H54 (cell line): ENCODE measurements around the gene PNPLA6.

ENCODE experiments used
- DNase-seq: peaks from one replicate; pipeline ENCODE4 v3.0.0; 2011; ENCODE audit warnings: low spot score, mixed read lengths; ENCODE audit not compliant: insufficient read length
- FAIRE-seq: peaks from 3 replicates; lab custom pipeline; 2011; peaks lifted over from hg19 to GRCh38; lab: Jason Lieb, UNC
- POLR2A ChIP-seq: IDR thresholded peaks from 2 replicates; pipeline ENCODE4 v1.6.1; 2011; ENCODE audit warnings: low read depth, mild to moderate bottlenecking, low read length

The PNPLA6 gene

DNA sequence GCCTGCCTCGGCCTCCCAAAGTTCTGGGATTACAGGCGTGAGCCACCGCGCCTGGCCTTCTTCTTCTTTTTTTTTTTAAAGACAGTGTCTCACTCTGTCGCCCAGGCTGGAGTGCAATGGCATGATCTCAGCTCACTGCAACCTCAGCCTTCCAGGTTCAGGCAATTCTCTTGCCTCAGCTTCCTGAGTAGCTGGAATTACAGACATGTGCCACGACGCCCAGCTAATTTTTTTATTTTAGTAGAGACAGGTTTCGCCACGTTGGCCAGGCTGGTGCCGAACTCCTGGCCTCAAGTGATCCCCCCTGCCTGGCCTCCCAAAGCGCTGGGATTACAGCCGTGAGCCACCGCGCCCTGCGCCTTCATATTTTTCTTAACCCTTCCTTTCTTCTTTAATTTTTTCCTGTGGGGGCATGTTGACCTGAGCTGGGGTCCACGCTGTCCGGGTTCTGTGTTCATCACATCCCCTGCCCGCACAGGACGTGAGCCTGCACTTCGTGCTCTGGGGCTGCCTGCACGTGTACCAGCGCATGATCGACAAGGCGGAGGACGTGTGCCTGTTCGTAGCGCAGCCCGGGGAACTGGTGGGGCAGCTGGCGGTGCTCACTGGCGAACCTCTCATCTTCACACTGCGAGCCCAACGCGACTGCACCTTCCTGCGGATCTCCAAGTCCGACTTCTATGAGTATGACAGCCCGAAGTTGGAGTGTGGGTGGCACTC lies 14.1 kb downstream of the PNPLA6 start:
- FAIRE-seq (no peak), DNase-seq (no peak)

DNA sequence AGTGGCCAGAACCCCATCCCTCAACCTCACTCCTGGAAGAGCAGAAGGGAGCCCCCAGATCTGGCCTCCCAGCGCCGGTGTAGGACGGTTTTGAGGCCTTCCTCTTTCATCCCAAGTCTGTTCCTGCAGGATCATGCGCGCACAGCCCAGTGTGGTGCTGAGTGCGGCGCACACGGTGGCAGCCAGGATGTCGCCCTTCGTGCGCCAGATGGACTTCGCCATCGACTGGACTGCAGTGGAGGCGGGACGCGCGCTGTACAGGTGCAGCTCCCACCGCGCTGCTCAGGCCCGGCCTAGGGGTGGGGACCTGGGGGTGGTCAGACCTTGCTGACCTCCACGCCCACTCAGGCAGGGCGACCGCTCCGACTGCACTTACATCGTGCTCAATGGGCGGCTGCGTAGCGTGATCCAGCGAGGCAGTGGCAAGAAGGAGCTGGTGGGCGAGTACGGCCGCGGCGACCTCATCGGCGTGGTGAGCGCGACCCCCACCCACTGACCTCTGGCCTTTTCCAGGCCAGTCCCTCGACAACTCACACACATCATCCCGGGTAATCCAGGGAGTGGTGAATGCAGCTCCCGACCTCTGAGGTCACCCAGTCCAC lies 14.8 kb downstream of the PNPLA6 start:
- DNase-seq = no peak
- no peak for FAIRE-seq
- TF ChIP-seq POLR2A = no peak

More for the DNA sequence above, 14.1 kb downstream of the PNPLA6 start:
- no peak for TF ChIP-seq POLR2A

DNA sequence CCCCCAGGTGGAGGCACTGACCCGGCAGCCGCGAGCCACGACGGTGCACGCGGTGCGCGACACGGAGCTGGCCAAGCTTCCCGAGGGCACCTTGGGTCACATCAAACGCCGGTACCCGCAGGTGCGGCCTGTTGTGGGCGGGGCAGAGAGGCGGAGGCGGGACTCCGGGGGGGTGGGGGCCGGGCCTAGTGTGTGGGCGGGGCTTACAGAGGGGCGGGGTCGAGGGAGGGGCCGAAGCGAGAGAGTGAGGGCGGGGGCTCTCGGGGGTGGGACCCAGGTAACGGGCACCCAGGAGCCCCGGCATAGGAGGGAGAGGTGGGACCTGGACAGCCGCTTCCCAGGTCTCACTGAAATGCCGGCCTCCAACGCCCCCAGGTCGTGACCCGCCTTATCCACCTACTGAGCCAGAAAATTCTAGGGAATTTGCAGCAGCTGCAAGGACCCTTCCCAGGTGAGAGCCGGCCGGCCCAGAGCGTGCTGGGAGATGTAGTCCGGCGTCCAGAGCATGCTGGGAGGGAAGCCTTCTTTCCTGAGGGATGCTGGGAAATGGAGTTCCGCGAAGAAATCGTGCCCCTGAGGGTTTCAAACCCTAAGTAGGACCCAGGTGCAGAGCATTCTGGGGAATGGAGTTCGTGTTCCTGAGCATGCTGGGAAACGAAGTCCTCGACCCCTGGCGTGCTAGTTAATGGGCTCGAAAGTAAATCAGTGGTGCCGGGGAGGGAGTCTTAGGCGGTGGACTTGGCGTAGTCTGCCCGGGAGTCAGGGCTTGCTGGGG lies 15.7 kb downstream of the PNPLA6 start:
- TF ChIP-seq POLR2A = no peak
- no peak for FAIRE-seq
- no peak for DNase-seq

GRCh38 chr19:7552781-7553180 lies 17.3 kb downstream of the PNPLA6 start:
- DNase-seq (no peak), FAIRE-seq (no peak)
- TF ChIP-seq POLR2A = no peak

- no peak for FAIRE-seq
- no peak for TF ChIP-seq POLR2A
- no peak for DNase-seq
Measured at GRCh38 chr19:7554565-7554964, 19.0 kb downstream of the PNPLA6 start.

DNA sequence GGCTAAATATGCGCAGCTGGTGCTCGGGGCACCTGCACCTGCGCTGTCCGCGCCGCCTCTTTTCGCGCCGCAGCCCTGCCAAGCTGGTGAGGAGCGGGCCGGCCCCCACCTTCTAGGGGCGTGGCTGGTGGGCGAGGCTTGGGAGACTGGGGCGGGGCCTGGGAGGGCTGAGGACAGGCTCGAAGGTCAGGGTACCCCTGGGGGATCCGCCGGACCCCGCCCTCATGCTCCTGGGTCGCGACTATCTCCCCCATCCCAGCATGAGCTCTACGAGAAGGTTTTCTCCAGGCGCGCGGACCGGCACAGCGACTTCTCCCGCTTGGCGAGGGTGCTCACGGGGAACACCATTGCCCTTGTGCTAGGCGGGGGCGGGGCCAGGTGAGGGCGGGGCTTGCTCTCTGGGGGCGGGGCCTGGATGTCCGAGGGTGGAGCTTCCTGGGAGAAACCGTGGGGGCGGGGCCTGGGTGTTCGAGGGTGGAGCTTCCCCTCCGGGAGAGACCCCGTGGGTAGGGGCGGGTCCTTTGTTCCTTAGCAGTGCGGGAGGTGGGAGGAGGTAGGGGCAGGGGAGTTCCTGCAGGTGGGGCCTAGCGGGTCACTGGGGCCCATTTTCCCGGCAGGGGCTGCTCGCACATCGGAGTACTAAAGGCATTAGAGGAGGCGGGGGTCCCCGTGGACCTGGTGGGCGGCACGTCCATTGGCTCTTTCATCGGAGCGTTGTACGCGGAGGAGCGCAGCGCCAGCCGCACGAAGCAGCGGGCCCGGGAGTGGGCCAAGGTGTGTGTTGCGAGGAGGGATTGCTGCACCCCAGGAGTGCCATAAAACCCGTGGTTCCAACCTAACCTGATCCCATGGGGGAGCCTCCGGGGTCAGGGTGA lies 19.7 kb downstream of the PNPLA6 start:
- TF ChIP-seq POLR2A = no peak
- no peak for FAIRE-seq
- no peak for DNase-seq

DNA sequence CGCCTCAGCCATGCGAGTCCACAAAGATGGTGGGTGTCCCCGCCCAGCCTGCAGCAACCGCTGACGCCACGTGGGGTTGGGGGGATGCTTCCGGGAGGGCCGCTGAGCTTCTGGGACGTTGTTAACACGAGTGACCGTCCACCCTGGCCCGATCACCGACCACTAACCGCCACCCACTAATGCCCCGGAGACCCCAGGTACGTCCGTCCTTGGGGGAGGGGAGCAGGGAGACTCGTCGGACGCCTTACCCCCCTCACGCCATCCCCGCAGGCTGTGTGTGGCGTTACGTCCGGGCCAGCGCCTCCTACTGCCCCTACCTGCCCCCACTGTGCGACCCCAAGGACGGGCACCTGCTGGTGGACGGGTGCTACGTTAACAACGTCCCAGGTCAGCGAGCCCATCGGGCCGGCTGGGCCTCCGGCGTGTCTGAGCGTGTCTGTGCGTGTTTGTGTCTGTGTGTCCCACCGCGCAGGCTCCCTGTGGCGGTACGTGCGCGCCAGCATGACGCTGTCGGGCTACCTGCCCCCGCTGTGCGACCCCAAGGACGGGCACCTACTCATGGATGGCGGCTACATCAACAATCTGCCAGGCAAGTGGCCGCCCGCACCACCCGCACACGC lies 21.3 kb downstream of the PNPLA6 start:
- TF ChIP-seq POLR2A = no peak
- DNase-seq (no peak), FAIRE-seq (no peak)

DNA sequence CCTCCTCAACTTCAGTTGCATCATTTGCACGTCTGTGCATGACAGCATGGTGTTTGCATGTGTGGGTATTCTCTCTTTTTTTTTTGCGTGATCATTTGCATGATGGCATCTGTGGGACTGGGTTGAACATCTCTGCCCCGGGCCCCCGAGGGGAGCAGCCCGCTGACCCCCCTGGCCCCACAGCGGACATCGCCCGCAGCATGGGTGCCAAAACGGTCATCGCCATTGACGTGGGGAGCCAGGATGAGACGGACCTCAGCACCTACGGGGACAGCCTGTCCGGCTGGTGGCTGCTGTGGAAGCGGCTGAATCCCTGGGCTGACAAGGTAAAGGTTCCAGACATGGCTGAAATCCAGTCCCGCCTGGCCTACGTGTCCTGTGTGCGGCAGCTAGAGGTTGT lies 23.1 kb downstream of the PNPLA6 start:
- no peak for DNase-seq
- FAIRE-seq = no peak
- no peak for TF ChIP-seq POLR2A

GRCh38 chr19:7559102-7559501 lies 23.6 kb downstream of the PNPLA6 start:
- FAIRE-seq (no peak), DNase-seq (no peak)
- TF ChIP-seq POLR2A = no peak

DNA sequence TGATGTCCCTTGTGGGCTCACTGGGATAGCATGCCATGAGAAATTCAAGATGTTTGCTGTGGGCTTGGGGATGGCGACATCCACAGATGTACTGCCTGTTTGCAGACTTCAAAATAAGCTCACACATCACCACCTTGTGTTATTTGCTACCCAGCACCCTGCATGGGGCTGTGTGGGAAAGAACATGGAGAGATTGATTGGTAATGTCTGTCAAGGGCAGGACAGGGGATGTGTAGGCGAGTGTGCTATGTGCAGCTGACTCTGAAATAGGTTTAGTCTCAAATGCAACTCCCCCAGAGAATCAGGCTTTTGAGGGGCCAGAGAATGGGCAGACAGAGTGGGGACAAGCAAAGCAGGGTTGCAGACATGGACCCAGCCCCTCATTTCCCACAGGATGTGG lies 24.7 kb downstream of the PNPLA6 start:
- FAIRE-seq = no peak
- TF ChIP-seq POLR2A = no peak
- no peak for DNase-seq

- DNase-seq = no peak
- no peak for FAIRE-seq
- TF ChIP-seq POLR2A = no peak
Measured at GRCh38 chr19:7561325-7561724, 25.8 kb downstream of the PNPLA6 start.

DNA sequence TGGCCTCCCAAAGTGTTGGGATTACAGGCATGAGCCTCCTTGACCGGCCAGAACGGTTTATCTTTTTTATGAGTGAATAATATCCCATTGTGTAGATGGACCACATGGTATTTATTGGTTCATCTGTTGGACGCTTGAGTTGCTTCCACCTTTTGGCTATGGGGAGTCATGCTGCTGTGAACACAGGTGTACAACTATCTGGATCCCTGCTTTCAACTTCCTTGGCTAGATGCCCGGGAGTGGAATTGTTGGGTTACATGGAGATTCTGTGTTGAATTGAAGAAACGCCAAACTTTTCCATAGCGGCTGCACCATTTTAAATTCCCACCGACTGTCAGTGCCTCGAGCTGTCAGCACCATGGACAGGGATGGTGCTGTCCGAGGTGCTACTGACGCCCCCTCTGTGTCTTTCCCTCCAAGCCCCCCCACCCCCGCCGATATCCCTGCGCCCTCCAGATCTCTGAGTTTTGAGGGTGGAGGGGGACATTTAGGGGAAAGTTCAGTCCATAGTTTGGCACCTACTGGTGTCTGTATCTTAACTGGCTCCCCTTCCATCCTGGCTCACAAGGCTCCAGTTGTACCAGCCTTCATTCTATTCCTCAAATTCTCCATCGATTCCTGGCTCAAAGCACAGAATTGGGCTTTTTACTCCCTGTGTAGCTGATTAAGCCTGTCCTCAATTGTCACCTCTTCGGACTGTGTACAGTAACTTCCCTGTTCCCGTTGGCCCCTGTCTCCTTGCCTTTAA lies 27.3 kb downstream of the PNPLA6 start:
- TF ChIP-seq POLR2A = no peak
- FAIRE-seq (no peak), DNase-seq (no peak)
